GM19193 (cell line): ENCODE data around the gene INPP5A.

Experiments used
- POLR2A ChIP-seq: IDR thresholded peaks from 4 replicates; pipeline ENCODE4 v1.6.1; 2011; ENCODE audit not compliant: insufficient read depth, insufficient read length; ENCODE audit errors: extremely low read depth

The INPP5A gene

GRCh38 chr10:132535065-132535651 lies 2.4 kb upstream of the INPP5A start:
- TF ChIP-seq POLR2A = no peak

- no peak for TF ChIP-seq POLR2A
These were observed 1.2 kb upstream of the INPP5A start for GRCh38 chr10:132536241-132536876.

DNA sequence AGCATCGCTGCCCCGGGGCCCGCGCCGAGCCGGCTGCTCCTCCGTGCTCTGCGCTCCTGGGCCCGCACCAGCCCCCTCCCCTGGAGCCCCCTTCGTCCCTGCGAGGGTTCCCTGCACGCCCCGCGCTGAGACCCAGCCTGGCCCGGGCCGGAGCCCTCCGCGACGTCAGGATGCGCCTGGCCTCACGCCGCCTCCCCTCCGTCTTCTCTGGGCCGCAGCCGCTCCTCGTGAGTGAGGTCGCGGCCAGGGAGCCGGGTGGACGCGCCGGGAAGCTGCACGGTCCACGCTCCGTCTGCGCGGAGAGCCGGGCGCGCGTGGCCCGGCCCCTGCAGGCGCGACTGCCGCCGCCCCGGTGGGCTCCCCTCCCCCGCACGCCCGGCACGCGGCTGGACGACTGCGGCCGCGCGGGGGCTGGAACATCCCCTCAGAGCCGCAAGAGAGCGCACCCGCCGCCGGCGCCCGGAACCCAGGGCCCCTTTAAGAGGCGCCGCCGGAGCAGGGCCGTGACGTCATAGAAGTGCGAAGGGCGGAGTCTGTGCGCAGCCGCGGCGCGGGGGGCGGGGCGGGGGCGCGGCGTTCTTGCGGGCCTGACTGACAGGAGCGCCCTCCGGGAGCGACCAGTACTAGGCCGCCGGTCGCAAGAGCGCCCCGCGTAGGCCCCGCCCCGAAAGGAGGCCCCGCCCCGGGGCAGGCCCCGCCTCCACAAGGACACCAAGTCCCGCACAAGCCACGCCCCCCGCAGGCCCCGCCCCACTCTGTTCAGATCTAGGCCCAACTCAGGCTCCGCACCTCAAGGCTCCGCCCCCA lies 507 bp upstream of the INPP5A start:
- peak; percentile 30 for TF ChIP-seq POLR2A

- no peak for TF ChIP-seq POLR2A
These were observed 623 bp downstream of the INPP5A start for GRCh38 chr10:132538031-132538789.

GRCh38 chr10:132538790-132539421 lies 1.3 kb downstream of the INPP5A start:
- no peak for TF ChIP-seq POLR2A

DNA sequence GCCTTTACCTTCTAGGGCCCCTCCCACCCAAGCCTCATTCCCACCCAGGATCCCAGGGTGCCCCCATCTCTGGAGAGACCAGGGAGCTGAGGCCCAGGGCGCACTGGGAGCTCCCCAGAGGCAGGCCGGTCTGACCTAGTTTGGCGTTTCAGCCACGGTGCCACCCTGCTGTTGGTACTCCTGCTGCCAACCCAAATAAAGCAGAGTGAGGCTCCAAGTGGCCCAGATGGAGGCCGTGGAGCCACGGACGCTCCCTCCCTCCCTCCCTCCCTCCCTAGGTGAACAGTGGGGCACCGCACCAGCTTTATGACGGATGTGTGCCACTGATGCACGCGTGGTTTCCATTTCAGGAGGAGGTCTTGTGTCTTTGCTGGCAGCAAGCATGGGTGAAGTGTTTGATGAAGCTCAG lies 1.8 kb downstream of the INPP5A start:
- no peak for TF ChIP-seq POLR2A

DNA sequence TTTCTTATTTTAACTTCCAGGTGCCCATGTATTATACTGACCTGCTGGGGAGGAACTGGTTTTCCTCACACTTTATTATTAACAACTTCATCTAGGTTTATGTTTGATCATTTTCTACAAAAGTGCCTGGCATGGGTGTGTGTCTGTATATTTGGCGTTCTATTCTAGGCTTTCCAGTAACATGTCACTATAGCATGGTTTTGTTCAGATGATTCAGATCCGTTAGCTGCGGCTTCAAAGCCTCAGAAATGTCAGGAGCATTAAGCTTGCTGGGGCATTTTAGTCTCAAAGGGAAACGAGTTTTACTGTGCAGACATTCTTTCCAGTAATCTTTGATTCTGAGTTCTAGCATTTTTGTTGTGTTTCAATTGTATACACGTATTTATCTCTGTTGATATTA lies 2.3 kb downstream of the INPP5A start:
- TF ChIP-seq POLR2A = no peak

DNA sequence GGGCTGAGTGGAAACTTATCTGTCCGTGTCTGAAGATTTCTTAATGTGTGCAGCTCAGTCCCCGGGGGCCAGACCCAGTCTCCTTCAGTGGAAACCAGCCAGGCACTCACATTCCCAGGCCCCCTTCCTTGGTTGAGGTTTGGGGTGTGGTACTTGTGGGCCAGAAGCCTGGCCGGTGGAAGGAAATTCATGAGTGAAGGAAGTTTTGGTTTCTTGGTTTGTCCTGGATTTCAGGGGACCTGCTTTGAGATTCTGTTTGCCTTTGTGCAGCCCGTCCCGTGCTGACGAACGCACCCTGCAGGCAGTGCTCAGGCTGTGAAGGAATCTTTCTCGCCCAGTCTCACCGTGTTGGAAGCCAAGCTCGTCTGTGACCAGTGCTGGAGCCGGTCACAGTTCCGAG lies 2.9 kb downstream of the INPP5A start:
- TF ChIP-seq POLR2A = no peak

GRCh38 chr10:132541129-132541528 lies 3.5 kb downstream of the INPP5A start:
- TF ChIP-seq POLR2A = no peak

- no peak for TF ChIP-seq POLR2A
These were observed 4.0 kb downstream of the INPP5A start for GRCh38 chr10:132541601-132542011.

DNA sequence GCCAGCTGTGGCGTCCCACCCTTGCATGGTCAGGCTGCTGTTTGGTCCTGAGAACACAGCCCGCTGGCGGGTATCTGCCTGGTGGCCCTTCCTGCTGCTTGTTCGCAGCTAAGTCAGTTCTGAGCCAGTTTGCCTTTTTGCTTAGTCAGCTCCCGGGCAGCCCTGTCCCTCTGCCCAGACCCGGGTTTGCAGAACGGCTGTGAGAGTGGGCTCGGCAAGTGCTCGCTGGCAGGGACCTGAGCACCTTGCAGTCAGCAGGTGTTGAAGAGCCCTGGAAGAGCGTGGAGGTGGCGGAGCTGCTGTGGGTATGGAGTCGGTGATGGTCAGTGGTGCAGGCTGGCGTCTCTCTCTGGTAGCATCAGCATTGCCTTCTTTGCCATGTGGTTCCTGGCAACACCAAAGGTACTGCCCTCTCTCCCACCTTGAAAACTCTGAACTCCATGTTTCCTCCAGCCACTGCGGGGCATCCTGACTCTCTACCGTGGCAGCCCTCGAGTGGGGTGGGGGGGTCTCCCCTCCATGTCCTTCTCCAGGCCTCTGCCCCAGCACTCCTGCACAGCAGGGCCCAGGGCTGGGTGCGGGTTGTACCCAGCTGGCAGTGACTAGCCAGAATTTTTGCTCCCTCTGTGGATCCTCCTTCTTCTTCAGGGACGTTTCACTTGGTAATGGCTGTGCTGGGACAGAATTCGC lies 4.6 kb downstream of the INPP5A start:
- TF ChIP-seq POLR2A = no peak

DNA sequence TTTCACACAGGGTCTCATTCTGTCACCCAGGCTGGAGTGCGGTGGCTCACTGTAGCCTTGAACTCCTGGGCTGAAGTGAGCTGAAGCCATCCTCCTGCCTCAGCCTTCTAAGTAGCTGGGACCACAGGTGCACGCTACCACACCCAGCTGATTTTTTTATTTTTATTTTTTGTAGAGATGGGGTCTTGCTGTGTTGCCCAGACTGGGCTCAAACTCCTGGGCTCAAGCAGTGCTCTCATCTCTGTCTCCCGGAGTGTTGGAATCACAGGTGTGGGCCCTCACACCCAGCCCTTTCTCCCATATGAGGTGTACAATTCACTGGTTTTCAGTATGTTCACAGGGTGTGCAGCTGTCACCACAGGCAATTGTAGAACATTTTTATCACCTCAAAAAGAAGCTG lies 5.2 kb downstream of the INPP5A start:
- no peak for TF ChIP-seq POLR2A

DNA sequence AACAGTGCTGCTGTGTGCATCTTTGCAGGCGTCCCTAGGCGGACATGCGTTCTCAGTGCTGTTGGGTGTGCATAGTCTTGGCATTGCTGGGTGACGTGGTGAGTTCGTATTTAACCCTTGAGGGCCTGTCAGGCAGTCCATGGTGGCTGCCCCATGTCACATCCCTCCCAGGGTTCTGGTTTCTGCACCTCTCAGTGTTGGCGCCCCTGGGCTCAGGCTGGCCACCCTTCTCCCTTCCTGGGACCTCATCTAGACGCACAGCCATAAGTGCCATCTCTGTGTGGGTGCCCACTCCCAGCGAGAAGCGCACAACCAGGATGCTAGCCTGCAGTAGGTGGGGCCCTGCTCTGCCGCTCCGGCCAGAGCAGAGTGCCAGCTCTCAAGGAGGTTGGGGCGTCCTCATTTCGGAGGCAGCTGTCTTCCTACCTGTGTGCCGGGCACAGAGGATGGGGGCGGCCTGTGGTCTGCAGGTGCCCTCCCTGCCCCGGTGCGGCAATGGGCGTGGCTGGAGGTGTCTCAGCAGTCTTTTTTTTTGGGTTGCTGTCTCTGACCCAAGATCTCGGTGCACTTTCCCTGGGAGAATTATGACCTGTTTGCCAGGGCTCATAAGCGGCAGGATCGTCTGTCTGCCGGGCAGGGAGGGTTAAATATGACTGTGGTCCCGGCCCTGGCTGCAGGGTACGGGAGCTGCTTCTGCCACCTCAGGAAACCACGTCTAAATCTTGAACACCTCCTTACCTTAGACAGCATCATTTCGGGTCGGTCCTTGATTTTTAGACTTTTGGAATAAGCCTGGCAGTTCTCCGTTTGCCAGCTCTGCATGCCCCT lies 6.5 kb downstream of the INPP5A start:
- no peak for TF ChIP-seq POLR2A
